ENCODE results near the gene FAP. TPM values are rescaled to one million over a fixed set of nuclear protein-coding genes. Genes with fewer than 3 reads are reported as not detected.

The FAP gene
- total RNA-seq, 1 donor from 2014 or later: not detected

DNA sequence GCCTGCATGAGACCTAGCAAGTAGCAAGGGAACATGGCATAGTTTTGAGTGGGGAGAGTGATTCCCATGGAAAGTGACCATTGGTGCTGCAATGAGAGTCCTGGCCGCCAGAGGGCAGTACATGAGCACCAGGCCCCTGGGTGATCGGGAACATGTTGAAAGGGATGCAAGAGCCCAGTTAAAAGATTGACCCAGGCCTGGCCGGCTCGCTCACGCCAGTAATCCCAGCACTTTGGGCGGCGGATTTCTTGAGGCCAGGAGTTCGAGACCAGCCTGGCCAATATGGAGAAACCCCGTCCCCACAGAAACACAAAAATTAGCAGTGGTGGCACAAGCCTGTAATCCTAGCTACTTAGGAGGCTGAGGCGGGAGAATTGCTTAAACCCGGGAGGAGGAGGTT is 22.2 kb downstream of the FAP start:
- TF ChIP-seq, protein P1, sequence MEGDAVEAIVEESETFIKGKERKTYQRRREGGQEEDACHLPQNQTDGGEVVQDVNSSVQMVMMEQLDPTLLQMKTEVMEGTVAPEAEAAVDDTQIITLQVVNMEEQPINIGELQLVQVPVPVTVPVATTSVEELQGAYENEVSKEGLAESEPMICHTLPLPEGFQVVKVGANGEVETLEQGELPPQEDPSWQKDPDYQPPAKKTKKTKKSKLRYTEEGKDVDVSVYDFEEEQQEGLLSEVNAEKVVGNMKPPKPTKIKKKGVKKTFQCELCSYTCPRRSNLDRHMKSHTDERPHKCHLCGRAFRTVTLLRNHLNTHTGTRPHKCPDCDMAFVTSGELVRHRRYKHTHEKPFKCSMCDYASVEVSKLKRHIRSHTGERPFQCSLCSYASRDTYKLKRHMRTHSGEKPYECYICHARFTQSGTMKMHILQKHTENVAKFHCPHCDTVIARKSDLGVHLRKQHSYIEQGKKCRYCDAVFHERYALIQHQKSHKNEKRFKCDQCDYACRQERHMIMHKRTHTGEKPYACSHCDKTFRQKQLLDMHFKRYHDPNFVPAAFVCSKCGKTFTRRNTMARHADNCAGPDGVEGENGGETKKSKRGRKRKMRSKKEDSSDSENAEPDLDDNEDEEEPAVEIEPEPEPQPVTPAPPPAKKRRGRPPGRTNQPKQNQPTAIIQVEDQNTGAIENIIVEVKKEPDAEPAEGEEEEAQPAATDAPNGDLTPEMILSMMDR (IDR thresholded peaks at IDR 0.05): peak; percentile 40
- ATAC-seq (ENCODE audit: low read depth) (peak; percentile 64), DNase-seq (peak; percentile 35)
- H3K36me3 Mint-ChIP-seq (ENCODE audit: low read depth): no peaks in the 10 kb centered on the region
- ChIA-PET POLR2A (no interaction called here), CTCF (interaction anchor here (0.7 to 5.8 kb wide), 16 partner anchors 10 to 213 kb away, joined by 3 to 64 read pairs (median 5); partner anchors contain the start of gene GCA)
- no peaks in the 10 kb centered on the region for H3K4me1 Mint-ChIP-seq
- intact Hi-C loops (cut with micrococcal nuclease): loop anchor here (1.0 kb wide), 2 partner anchors 77 to 113 kb away; no protein-coding TSS in a partner anchor
- no peak overlapping the region for H3K27ac Mint-ChIP-seq
- peaks cover 15% of the 10 kb centered on the region for H3K27me3 Mint-ChIP-seq
- no peaks in the 10 kb centered on the region for H3K9me3 Mint-ChIP-seq
- no peak overlapping the region for H3K4me3 Mint-ChIP-seq

DNA sequence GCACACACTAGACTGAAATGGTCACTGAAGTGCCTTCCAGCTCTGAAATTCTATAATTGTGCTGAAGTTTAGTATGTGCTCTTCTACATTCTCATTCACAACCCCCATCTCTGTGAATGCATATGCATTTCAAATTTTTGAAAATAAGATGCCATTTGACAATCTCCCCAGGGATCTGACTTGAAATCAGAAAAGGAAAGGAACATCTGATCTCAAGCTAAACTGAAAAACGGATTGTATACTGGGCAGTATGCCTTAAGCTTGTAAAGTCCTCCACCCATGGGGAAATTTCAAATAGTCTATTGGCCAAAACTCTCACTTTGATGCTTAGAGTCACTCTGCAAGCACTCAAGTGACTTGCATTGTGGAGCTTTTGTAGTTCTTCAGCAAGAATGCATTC is 22.9 kb downstream of the FAP start:
- ATAC-seq (ENCODE audit: low read depth) (no peak), DNase-seq (no peak)
- Mint-ChIP-seq H3K4me1 (no peaks in the 10 kb centered on the region), H3K4me3 (no peak overlapping the region), H3K9me3 (no peaks in the 10 kb centered on the region), H3K27ac (no peak overlapping the region), H3K27me3 (peaks cover 15% of the 10 kb centered on the region), H3K36me3 (ENCODE audit: low read depth) (no peaks in the 10 kb centered on the region)
- TF ChIP-seq, protein P1 (IDR thresholded peaks at IDR 0.05): no peak
- ChIA-PET POLR2A (no interaction called here), CTCF (interaction anchor here (0.8 to 5.8 kb wide), 12 partner anchors 9 to 123 kb away, joined by 3 to 64 read pairs (median 6); partner anchors contain the start of gene GCA)
- intact Hi-C loops (cut with micrococcal nuclease): no loop called here

DNA sequence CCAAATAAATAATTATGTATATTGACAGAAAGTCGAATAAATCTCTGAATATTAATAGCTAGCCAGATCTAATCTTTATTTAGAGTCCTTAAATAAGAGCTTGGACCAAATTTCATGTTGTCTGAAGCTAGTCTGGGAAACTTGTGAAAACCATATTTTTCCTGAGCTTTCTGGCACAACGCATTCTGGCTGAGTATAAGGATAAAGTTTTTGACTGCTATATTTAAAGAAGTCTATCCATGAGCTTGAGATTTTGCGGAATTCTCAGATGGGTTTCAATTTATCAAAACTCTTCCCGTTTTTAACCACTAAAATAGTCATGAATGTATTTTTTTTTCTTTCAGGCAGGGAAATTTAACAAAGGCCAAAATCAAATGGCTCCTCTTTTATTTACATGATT is 23.8 kb downstream of the FAP start:
- peaks cover 15% of the 10 kb centered on the region for H3K27me3 Mint-ChIP-seq
- ATAC-seq (ENCODE audit: low read depth): no peak
- POLR2A ChIA-PET: no interaction called here
- intact Hi-C loops (cut with micrococcal nuclease): no loop called here
- no peak for DNase-seq
- no peak overlapping the region for H3K4me3 Mint-ChIP-seq
- CTCF ChIA-PET: interaction anchor here (2.3 to 5.8 kb wide), 5 partner anchors 8 to 115 kb away, joined by 6 to 64 read pairs (median 22); no protein-coding TSS in a partner anchor
- H3K9me3 Mint-ChIP-seq: no peaks in the 10 kb centered on the region
- no peak overlapping the region for H3K27ac Mint-ChIP-seq
- TF ChIP-seq, protein P1 (IDR thresholded peaks at IDR 0.05): no peak
- no peaks in the 10 kb centered on the region for H3K36me3 Mint-ChIP-seq (ENCODE audit: low read depth)
- H3K4me1 Mint-ChIP-seq: no peaks in the 10 kb centered on the region

DNA sequence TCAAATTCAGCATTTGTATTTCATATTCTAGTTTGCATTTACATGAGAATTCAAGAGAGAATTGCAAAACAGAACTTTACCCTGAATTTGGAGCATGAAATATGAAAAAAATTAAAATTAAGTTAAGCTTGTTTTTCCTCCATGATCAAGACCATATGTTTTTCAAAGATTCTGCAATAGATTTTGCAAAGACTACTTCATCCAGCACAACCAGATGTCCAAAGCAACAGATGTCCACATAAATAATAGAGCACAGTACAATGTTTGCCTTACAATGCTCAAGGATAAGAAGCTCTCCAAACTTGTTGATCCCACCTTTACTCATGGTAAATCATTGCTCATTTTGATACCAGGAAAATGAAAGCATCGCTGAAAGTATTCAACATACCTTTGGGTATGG is 25.6 kb downstream of the FAP start:
- ChIA-PET CTCF (no interaction called here), POLR2A (no interaction called here)
- H3K27ac Mint-ChIP-seq: no peak overlapping the region
- intact Hi-C loops (cut with micrococcal nuclease): no loop called here
- no peak for ATAC-seq (ENCODE audit: low read depth)
- peaks cover 17% of the 10 kb centered on the region for H3K27me3 Mint-ChIP-seq
- no peaks in the 10 kb centered on the region for H3K9me3 Mint-ChIP-seq
- no peaks in the 10 kb centered on the region for H3K4me1 Mint-ChIP-seq
- no peak overlapping the region for H3K4me3 Mint-ChIP-seq
- H3K36me3 Mint-ChIP-seq (ENCODE audit: low read depth): no peaks in the 10 kb centered on the region
- TF ChIP-seq, protein P1 (IDR thresholded peaks at IDR 0.05): no peak
- DNase-seq: no peak

DNA sequence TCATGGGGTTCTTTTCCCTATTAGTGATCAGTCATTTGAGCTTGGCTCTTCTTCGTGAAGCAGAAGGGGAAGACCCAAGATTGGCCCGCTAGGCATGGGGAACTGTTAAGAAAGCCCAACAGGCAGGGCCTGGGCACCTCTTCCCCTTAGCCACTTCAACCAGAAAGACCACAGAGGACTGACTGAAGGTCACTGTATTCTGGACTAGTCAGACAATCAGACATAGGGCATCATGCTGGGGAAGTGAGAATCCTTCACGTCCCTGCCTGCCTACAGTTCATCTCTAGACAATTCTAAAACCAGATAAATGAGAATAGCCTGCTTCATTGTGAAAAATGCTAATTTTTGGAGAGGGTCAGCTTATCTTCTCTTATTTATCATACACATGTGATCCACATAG is 28.1 kb downstream of the FAP start:
- no peaks in the 10 kb centered on the region for H3K36me3 Mint-ChIP-seq (ENCODE audit: low read depth)
- H3K27me3 Mint-ChIP-seq: peaks cover 14% of the 10 kb centered on the region
- ATAC-seq (ENCODE audit: low read depth) (no peak), DNase-seq (no peak)
- TF ChIP-seq, protein P1 (IDR thresholded peaks at IDR 0.05): no peak
- no peak overlapping the region for H3K4me3 Mint-ChIP-seq
- H3K4me1 Mint-ChIP-seq: no peaks in the 10 kb centered on the region
- H3K9me3 Mint-ChIP-seq: no peaks in the 10 kb centered on the region
- CTCF ChIA-PET: interaction anchor here (1.2 kb wide), 1 partner anchor 119 kb away, joined by 3 read pairs; no protein-coding TSS in a partner anchor
- intact Hi-C loops (cut with micrococcal nuclease): no loop called here
- H3K27ac Mint-ChIP-seq: no peak overlapping the region
- POLR2A ChIA-PET: no interaction called here

Measured in activated B cell treated with CpG ODN at 0.5 μM for 24 hours (primary cell).